HG02884 (cell line): ENCODE results near the gene C1QTNF5.
"Not testable (repeated sequence)": the region's sequence is repeated elsewhere in the genome, so short reads cannot be mapped to it uniquely, and the experiment has no call there.

ENCODE experiments used
- ATAC-seq: cut with Tn5 transposase; IDR thresholded peaks from one replicate; pipeline ENCODE4 v1.9.1; 2021; ENCODE audit warnings: mild to moderate bottlenecking, moderate library complexity; ENCODE audit not compliant: unreplicated experiment

Gene C1QTNF5

GRCh38 chr11:119340335-119341221 lies at the start of gene C1QTNF5:
TSS of gene C1QTNF5 (minus strand) at chr11:119340883. CDS start at chr11:119340397, 486 bp downstream.
- ATAC-seq, result no peak

DNA sequence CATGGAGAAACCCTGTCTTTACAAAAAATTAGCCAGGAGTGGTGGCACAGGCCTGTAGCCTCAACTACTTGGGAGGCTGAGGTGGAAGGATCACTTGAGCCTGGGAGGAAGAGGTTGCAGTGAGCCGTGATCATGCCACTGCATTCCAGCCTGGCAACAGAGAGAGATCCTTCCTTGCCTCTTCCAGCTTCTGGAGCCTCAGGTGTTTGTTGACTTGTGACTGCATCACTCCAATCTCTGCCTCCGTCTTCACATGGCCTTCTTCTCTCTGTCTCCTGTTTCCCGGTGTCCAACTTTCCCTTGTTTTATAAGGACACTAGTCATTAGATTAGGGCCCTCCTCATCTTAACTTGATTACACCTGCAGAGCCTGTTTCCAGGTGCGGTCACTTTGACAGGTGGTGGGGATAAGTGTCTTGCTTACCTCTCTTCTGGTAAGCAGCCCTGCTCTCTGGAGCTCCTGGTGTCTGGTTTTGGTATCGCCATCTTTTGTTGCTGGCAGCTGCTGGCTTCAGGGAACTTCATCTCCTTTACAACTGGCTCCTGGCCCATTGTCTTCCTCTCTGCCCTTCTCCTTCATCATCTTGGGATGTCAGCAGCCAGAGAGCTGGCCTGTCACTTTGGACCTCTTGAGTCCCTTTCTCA lies 49.0 kb upstream of the C1QTNF5 start:
- no peak for ATAC-seq

- ATAC-seq, result no peak
These were observed 47.4 kb upstream of the C1QTNF5 start for GRCh38 chr11:119388103-119388502.

DNA sequence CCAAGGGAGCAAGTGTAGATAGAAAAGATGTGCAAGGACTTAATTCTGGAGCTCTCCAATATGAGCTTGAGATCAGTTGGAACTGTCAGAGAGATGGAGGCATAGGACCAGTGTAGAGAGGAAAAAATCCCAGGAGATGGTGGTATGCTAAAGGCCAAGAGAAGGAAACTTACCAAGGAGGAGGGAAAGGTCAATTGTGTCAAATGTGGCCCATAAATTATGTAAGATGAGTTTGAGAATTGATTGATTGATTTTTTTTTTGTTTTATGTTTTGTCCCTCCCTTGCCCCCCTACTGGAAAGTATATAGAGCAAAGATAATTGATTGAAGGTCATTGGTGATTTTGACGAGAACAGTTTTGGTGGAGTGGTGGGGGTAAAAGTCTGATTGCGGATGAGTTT lies 43.6 kb upstream of the C1QTNF5 start:
- ATAC-seq, result no peak

- ATAC-seq, result not testable (repeated sequence)
These were observed 41.8 kb upstream of the C1QTNF5 start for GRCh38 chr11:119382513-119382912.

DNA sequence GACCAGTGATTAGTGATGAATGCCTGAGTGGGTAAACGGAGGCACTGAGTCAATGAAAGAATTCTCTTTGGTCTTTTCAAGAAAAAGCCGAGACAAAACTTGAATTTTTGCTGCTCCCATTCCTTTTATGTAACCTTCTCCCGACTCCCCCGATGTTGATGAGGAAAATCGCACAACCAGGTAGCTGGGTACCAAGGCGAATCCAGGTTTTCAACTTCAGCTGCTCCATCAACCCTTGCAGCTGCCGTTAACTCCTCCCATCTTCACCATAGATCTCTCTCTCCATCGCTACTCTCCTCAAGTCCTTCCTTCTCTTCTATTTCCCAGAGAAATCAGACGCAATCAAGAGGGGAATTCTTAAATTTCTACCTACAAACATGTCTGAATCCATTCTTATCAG lies 41.4 kb upstream of the C1QTNF5 start:
- ATAC-seq, result no peak

DNA sequence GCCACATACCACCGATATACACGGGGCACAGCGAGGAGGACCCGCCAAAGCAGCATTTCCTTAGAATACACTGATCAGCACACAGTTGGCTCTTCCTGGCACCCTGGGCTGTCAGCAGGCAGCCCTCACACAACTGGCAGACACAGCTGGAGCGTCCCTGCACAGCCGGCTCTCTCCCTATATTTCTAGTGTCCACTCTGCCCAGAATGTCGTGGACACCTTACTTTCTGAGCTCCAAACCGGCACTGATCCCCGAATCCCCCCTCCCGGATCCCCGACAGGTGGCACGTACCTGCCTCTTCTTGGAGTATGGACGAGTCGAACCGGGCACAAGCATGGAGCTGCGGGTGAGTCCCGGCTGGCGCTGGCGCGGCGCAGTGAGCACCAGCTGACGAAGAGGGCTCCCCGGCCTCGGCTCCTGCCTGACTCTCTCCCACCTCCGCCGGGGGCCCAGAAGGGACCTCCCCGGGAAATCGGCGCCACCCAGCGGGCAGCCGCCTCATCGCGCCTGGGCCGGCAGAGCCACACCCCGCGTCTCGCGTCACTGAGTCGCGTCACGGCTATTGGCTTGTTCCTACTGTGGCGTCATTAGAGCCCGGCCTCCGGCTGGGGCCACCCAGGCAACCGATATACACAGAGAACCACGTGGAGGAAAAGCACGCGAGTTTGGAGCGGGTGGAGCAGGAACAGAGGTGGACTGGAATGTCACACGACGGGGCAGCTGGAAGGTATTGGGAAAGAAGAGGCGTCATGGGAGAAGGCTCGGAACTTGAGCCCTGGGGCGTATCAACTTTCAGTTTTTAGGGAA lies 40.7 kb upstream of the C1QTNF5 start, which contains the start of gene USP2:
Gene USP2, minus strand, starts transcription at position 510 of the 808 bp plus-strand sequence. CDS start 8,210 bp downstream, outside the sequence.
- peak; percentile 93 for ATAC-seq

DNA sequence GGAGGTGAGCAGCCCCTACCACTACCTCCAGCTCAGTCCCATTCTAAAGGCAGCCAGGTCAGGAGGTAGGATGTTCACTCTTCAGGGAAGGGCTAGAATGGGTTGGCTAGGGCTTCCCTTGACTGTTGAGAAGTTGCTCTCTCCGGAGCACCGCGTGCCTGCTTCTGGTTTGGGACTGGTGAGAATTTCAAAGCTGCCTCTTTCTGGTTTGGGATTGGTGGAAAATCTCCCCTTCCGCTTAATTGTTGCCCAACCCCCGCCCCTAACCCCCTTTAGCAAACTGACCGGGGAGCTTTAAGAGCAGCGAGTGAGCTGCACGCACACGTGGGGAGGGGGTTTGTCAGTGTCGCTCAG lies 40.1 kb upstream of the C1QTNF5 start:
- ATAC-seq, result no peak

DNA sequence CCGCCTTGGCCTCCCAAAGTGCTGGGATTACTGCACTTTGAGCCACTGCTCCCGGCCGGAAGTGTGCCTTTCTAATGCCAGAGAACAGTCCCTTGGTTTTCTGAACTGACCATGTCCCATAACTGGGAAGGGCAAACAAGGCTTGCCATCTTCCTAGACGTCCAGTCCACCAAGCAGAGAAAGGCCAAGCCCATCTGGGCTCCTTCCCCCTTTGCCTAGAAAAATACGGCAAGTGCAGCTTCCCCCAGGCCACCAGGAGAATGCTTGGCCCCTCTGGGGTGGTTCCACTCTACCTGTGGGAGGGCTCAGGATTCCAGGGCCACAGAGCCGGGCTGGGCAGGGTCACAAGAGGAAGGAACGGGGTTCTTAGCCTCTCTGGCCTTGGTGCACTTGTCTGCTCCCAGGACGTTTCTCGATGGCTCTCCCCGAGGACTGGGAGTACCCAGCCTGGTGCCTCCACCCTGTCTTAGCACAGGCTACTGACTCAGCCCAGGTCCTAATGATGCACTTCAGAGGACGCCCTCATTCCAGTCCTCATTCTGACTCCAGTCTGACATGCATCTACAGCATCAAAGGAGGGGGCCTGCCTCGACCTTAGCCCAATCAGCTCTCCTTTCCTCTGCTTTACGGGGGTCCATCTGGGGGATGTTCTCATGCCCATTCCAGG lies 39.6 kb upstream of the C1QTNF5 start:
- no peak for ATAC-seq

DNA sequence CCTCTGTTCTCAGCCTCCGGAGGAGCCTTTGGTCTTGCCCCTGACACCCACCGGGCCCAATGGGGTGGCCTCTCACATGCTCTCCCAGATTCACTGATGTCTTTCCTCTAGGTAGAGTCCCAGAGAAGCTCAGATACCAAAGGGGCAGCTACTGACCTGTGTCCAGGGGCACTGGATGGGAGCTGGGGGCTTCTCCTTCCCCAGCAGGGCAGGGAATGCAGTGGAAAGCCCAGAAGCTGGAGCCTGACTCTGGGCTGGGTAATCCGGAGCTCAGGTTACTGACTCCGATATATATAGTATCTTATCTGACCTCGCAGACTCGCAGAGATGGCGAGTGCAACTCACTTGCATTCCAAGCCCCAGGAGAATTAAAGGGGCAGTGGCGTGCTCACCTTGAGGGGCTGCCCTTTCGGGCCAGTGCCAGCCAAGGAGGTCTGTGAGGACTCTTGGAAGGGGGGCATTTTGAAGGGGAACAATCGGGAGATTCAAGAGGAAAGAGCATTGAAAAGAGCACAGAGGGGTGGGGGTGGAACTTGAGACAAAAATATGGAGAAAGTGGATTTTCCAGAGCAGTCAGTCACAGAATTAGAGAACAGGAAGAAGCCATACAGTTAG lies 38.3 kb upstream of the C1QTNF5 start:
- no peak for ATAC-seq

DNA sequence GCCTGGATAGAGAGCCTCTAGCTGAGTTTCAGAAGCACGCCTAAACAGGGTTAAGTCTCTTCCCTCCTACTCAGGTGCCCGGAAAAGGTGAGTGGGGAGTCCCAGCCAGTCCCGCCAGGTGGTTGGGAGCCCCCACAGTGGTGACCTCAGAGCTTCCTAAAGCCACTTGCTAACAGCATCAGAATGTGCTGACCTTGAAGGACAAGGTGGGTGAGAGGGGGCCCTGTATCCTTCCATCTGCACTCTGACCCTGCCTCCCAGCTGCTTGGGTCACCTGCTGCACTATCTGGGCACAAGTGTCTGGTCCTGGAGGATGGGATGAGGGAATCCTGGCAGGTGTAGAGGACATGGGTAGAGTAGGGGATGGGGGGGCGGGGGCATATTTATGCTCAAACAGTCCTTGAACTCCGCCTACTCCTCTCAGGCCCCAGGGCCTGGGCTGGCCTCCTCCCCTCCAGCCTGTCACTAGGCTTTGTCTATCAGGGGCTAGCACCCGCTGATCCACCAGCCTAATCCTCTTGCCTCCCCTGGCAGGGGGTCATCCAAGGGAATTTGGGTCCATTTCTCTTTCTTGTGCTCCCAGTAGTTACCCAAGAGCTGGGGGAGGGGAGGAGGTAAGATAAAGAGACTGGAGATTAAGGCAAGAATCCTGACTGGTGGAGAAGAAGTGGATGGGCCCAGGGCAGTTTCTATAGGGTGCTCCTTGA lies 37.4 kb upstream of the C1QTNF5 start:
- ATAC-seq, result no peak

DNA sequence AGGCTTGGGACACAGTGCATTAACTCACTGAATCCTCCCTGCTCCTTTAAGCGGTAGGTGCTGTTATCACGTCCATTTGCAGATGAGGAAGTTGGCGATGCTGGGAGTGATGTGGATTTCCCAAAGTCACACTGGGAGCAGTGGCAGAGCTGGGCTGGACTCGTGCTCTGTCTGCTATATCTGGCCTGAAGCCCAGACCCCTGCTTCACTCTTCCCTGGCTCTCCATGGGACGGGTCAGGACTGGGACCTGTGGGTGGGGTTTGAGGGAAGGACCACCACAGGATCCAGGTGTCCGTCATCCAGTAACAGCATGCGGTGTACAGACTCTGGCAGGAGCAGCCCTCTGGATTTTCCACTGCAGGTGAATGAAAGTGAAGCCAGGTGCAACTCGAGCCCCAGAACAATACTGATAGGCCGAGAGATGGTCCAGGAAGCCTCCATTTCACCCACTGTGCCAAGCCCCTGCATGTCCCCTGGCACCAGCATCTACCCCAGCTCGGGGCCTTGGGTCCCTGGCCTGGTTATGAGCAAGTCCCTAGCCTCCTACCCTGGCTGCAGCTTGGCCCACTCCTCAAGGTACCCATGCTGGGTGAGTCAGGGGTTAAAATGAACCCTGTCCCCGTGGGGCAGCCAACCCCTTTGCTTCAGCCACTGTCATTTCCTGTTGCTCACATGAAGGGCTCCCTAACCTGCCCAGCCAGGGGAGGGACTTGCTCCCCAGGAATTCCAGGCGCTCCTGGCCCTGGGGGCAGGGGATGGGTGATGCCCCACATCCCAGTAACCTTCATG lies 36.6 kb upstream of the C1QTNF5 start:
- ATAC-seq, result no peak

GRCh38 chr11:119376197-119376847 lies 35.6 kb upstream of the C1QTNF5 start:
- no peak for ATAC-seq

DNA sequence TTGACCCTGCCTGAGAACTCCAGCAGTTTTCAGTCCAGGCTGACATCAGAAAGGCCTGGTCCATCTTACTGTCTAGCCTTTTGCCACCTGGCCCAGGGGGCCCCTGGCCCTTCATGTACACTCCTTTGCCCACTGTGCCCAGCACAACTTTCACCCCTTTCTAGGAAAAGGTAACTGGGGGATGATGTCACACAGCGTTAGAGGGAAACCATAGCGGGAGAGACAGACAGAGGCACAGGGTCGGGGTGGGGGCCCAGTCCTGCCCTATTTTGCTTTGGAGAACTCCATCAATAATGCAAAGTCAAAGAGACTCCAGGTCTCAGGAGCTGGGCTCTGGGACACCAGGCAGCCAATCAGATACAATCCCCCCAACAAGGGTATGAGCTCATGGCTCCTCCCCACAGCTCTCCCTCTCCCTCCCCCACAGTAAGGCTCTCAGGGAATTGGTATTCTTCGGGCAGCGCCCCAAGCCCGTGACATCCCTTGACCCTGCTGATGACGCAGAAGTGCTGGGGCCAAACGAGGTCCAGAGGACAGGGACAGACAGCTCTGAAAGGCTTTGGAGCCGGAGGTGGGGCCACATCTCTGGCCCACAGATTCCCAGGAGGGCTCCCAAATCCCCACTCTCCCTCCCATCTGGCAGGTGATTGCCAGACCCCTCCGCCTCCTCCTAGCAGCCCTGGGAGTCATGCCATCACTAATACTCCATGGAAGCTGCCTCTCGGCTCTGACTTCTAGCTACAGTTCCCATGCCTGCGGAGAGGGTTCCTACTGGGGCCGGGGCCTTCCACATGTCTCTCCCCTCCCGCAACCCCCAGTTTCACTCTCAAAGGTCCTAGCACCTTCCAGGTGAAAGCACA lies 34.9 kb upstream of the C1QTNF5 start:
- no peak for ATAC-seq

GRCh38 chr11:119374632-119375336 lies 34.1 kb upstream of the C1QTNF5 start:
- no peak for ATAC-seq

DNA sequence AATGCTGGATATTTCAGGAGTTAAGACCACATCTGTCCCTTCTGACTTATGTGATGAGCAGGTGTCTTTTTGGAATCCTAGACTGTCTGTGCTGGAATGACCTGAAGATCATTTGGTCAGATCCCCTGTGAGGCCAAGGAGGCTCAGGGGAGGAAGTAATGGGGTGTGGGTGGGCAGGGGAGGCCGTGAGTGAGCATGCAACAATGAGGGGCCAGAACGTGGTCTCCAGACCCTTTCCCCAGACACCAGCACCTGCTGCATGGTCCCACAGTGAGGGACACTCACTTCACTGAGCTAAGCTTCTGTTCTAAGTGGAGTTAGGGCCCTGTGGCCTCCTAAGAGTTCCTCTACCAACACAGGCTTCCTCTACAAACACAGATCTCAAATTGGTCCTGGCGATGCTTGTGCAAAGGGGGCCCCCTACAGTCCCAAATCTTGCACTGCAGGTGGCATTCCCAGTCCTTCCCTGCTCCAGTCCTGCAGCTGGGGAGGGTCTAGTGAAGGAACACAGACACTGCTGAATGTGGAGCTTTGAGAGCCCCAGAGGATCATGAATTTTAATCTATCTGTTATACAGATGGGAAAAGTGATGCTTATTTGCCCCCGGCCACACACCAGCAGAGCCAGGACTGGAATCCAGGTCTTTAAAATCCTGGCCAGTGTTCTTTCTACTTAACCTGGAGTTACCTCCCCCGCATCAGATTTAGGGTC lies 33.4 kb upstream of the C1QTNF5 start:
- no peak for ATAC-seq
